Measurements from ENCODE around the gene GPR146. TPM values are rescaled to one million over a fixed set of nuclear protein-coding genes. Genes with fewer than 3 reads are reported as not detected.
"Not testable (repeated sequence)": the region's sequence is repeated elsewhere in the genome, so short reads cannot be mapped to it uniquely, and the experiment has no call there.

The GPR146 gene
- total RNA-seq, 1 experiment from 2014 or later = 22.2 TPM

GRCh38 chr7:1063361-1063760, 19.0 kb downstream of the GPR146 start:
- in situ Hi-C loops (cut with HindIII; ENCODE audit: low pct_unique_long_range_greater_than_20kb, low sequenced_read_pairs) = no loop called here
- DNase-seq (ENCODE audit: low read depth) = no peak

GRCh38 chr7:1064581-1064980, 20.2 kb downstream of the GPR146 start:
- no peak for DNase-seq (ENCODE audit: low read depth)
- in situ Hi-C loops (cut with HindIII; ENCODE audit: low pct_unique_long_range_greater_than_20kb, low sequenced_read_pairs) = no loop called here

- in situ Hi-C loops (cut with HindIII; ENCODE audit: low pct_unique_long_range_greater_than_20kb, low sequenced_read_pairs) = no loop called here
- no peak for DNase-seq (ENCODE audit: low read depth)
These were observed 20.9 kb downstream of the GPR146 start for GRCh38 chr7:1065263-1065584.

GRCh38 chr7:1065585-1066241, 21.4 kb downstream of the GPR146 start:
- DNase-seq (ENCODE audit: low read depth) = peak; percentile 45
- in situ Hi-C loops (cut with HindIII; ENCODE audit: low pct_unique_long_range_greater_than_20kb, low sequenced_read_pairs) = no loop called here

GRCh38 chr7:1066242-1066588, 21.9 kb downstream of the GPR146 start:
- DNase-seq (ENCODE audit: low read depth) = no peak
- in situ Hi-C loops (cut with HindIII; ENCODE audit: low pct_unique_long_range_greater_than_20kb, low sequenced_read_pairs) = no loop called here

- in situ Hi-C loops (cut with HindIII; ENCODE audit: low pct_unique_long_range_greater_than_20kb, low sequenced_read_pairs) = no loop called here
- no peak for DNase-seq (ENCODE audit: low read depth)
These were observed 23.7 kb downstream of the GPR146 start for GRCh38 chr7:1068013-1068412.

GRCh38 chr7:1068619-1069018, 24.3 kb downstream of the GPR146 start:
- in situ Hi-C loops (cut with HindIII; ENCODE audit: low pct_unique_long_range_greater_than_20kb, low sequenced_read_pairs) = no loop called here
- DNase-seq (ENCODE audit: low read depth) = no peak

- DNase-seq (ENCODE audit: low read depth) = no peak
- in situ Hi-C loops (cut with HindIII; ENCODE audit: low pct_unique_long_range_greater_than_20kb, low sequenced_read_pairs) = no loop called here
These were observed 26.2 kb downstream of the GPR146 start for GRCh38 chr7:1070544-1071011.

- DNase-seq (ENCODE audit: low read depth) = no peak
- in situ Hi-C loops (cut with HindIII; ENCODE audit: low pct_unique_long_range_greater_than_20kb, low sequenced_read_pairs) = no loop called here
These were observed 27.4 kb downstream of the GPR146 start for GRCh38 chr7:1071731-1072254.

GRCh38 chr7:1073142-1073977, 29.0 kb downstream of the GPR146 start:
- no peak for DNase-seq (ENCODE audit: low read depth)
- in situ Hi-C loops (cut with HindIII; ENCODE audit: low pct_unique_long_range_greater_than_20kb, low sequenced_read_pairs) = no loop called here

GRCh38 chr7:1074018-1074417, 29.7 kb downstream of the GPR146 start:
- DNase-seq (ENCODE audit: low read depth); in situ Hi-C loops (cut with HindIII; ENCODE audit: low pct_unique_long_range_greater_than_20kb, low sequenced_read_pairs): not testable (repeated sequence)

- no peak for DNase-seq (ENCODE audit: low read depth)
- in situ Hi-C loops (cut with HindIII; ENCODE audit: low pct_unique_long_range_greater_than_20kb, low sequenced_read_pairs) = no loop called here
These were observed 30.5 kb downstream of the GPR146 start for GRCh38 chr7:1074593-1075431.

GRCh38 chr7:1076184-1077072, 32.1 kb downstream of the GPR146 start:
- no peak for DNase-seq (ENCODE audit: low read depth)

GRCh38 chr7:1078519-1078918, 34.2 kb downstream of the GPR146 start:
- in situ Hi-C loops (cut with HindIII; ENCODE audit: low pct_unique_long_range_greater_than_20kb, low sequenced_read_pairs) = no loop called here
- DNase-seq (ENCODE audit: low read depth) = no peak

More at GRCh38 chr7:1076184-1077072, 32.1 kb downstream of the GPR146 start:
- in situ Hi-C loops (cut with HindIII; ENCODE audit: low pct_unique_long_range_greater_than_20kb, low sequenced_read_pairs) = no loop called here

GRCh38 chr7:1078985-1079384, 34.6 kb downstream of the GPR146 start:
- in situ Hi-C loops (cut with HindIII; ENCODE audit: low pct_unique_long_range_greater_than_20kb, low sequenced_read_pairs) = no loop called here
- no peak for DNase-seq (ENCODE audit: low read depth)

- no peak for DNase-seq (ENCODE audit: low read depth)
- in situ Hi-C loops (cut with HindIII; ENCODE audit: low pct_unique_long_range_greater_than_20kb, low sequenced_read_pairs) = no loop called here
These were observed 35.2 kb downstream of the GPR146 start for GRCh38 chr7:1079546-1079945.

- in situ Hi-C loops (cut with HindIII; ENCODE audit: low pct_unique_long_range_greater_than_20kb, low sequenced_read_pairs) = no loop called here
- DNase-seq (ENCODE audit: low read depth) = no peak
These were observed 36.0 kb downstream of the GPR146 start for GRCh38 chr7:1080252-1080920.

Measured in Caki2 (cell line).